ENCODE results near the gene RTP5.

The RTP5 gene

GRCh38 chr2:241843321-241844065 is 26.0 kb upstream of the RTP5 start:
- DNase-seq = no peak

- DNase-seq = peak; percentile 53
Observed at GRCh38 chr2:241844066-241844728, 25.3 kb upstream of the RTP5 start.

- DNase-seq = no peak
Observed at GRCh38 chr2:241844831-241845578, 24.5 kb upstream of the RTP5 start.

GRCh38 chr2:241846406-241846805 is 23.1 kb upstream of the RTP5 start:
- DNase-seq = no peak

GRCh38 chr2:241848761-241849615 is 20.5 kb upstream of the RTP5 start:
- DNase-seq = no peak

- no peak for DNase-seq
Observed at GRCh38 chr2:241849616-241850543, 19.6 kb upstream of the RTP5 start.

- no peak for DNase-seq
Observed at GRCh38 chr2:241850544-241851324, 18.8 kb upstream of the RTP5 start.

- DNase-seq = no peak
Observed at GRCh38 chr2:241851325-241852115, 18.0 kb upstream of the RTP5 start.

- DNase-seq = no peak
Observed at GRCh38 chr2:241852116-241852980, 17.2 kb upstream of the RTP5 start.

GRCh38 chr2:241852981-241853631 is 16.4 kb upstream of the RTP5 start:
- no peak for DNase-seq

GRCh38 chr2:241853651-241854341 is 15.7 kb upstream of the RTP5 start:
- no peak for DNase-seq

GRCh38 chr2:241854342-241855244 is 14.9 kb upstream of the RTP5 start:
- DNase-seq = no peak

GRCh38 chr2:241855245-241855887 is 14.2 kb upstream of the RTP5 start:
- no peak for DNase-seq

- DNase-seq = no peak
Observed at GRCh38 chr2:241855888-241856422, 13.6 kb upstream of the RTP5 start.

GRCh38 chr2:241857041-241857541 is 12.4 kb upstream of the RTP5 start:
- no peak for DNase-seq
